SK-N-SH treated with all-trans-retinoic acid at 6 μM for 48 hours (cell line): ENCODE data around the gene TRIM71.

Experiments
- PATZ1 ChIP-seq: fragments of 250-450 bp; sonication (Bioruptor Pico); IDR thresholded peaks from 2 replicates; pipeline ENCODE4 v1.8.0; 2020; ENCODE audit warnings: mild to moderate bottlenecking, moderate library complexity, borderline replicate concordance
- RARB ChIP-seq: fragments of 250-450 bp; sonication (Bioruptor Pico); IDR thresholded peaks from 2 replicates; pipeline ENCODE4 v1.8.0; 2021; ENCODE audit warnings: mild to moderate bottlenecking, moderate library complexity

DNA sequence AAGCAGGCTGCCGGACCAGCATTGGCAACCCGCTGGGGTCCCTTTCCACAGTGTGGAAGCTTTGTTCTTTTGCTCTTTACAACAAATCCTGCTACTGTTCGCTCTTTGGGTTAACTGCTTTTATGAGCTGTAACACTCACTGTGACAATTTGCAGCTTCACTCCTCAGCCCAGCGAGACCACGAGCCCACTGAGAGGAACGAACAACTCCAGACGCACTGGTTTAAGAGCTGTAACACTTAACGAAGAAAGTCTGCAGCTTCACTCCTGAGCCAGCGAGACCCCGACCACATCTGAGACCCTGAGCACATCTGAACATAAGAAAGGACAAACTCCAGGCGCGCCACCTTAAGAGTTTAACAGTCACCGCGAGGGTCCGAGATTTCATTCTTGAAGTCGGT is 122.9 kb downstream of the TRIM71 start:
- TF ChIP-seq PATZ1, result no peak
- TF ChIP-seq RARB (CRISPR knock-in tag), result no peak
